GM12891 (cell line): ENCODE data around the gene ADD1.

Experiments used
- PAX5 ChIP-seq: IDR thresholded peaks from 2 replicates; pipeline ENCODE4 v1.6.1; 2011; ENCODE audit warnings: low read length, moderate library complexity, mild to moderate bottlenecking; ENCODE audit not compliant: insufficient read depth, severe bottlenecking
- POLR2A ChIP-seq: IDR thresholded peaks from 2 replicates; pipeline ENCODE4 v1.6.1; 2011; ENCODE audit warnings: low read depth, low read length, control low read depth
- POLR2AphosphoS5 ChIP-seq: IDR thresholded peaks from 2 replicates; pipeline ENCODE4 v1.6.1; 2011; ENCODE audit warnings: low read depth, low read length, control low read depth
- POU2F2 ChIP-seq: IDR thresholded peaks from 2 replicates; pipeline ENCODE4 v1.6.1; 2011; ENCODE audit warnings: low read depth, mild to moderate bottlenecking, control low read depth, low read length, moderate library complexity

GRCh38 chr4:2852481-2852921 is 8.9 kb downstream of the ADD1 start:
- no peak for TF ChIP-seq POLR2A
- no peak for TF ChIP-seq POLR2AphosphoS5
- no peak for TF ChIP-seq POU2F2
- no peak for TF ChIP-seq PAX5
